Measurements from ENCODE around the gene SCGN.

GRCh38 chr6:25655723-25656122, 3.7 kb downstream of the SCGN start:
- TF ChIP-seq CTCF (optimal IDR thresholded peaks at IDR 0.05 in 1 of 3, IDR thresholded peaks at IDR 0.05 in 1 of 3, conservative IDR thresholded peaks at IDR 0.05 in 1 of 3; ENCODE audit: extremely low read depth in 1 of 3, insufficient read depth in 2 of 3, low read length in 3 of 3) (no peak), EZH2 (IDR thresholded peaks at IDR 0.05; ENCODE audit: low read length) (no peak)
